B cell (primary cell): ENCODE results near the gene PRPF39. TPM values are rescaled to one million over a fixed set of nuclear protein-coding genes. Genes with fewer than 3 reads are reported as not detected.

Experiments used
- ATAC-seq: fragments of 200-7000 bp; cut with Tn5 transposase; one replicate; pipeline ENCODE4 v1.10.0; 2021; ENCODE audit warnings: low read depth, mild to moderate bottlenecking, moderate number of reproducible peaks, moderate library complexity
- CTCF ChIA-PET: fragments of 350-600 bp; sonication (Branson Sonifier 250); formaldehyde crosslinking; loops from one replicate; lab custom pipeline; 2021; ENCODE audit warnings: antibody characterized with exemption, inconsistent platforms; lab: Charles Lee
- POLR2A ChIA-PET: fragments of 350-600 bp; sonication (Branson Sonifier 250); formaldehyde crosslinking; loops from one replicate; lab custom pipeline; 2021; ENCODE audit warnings: antibody characterized with exemption; lab: Charles Lee
- DNase-seq: peaks from one replicate; pipeline ENCODE4 v3.0.0; 2013
- H2AFZ ChIP-seq: 2 replicates; pipeline ENCODE4 v1.6.1; 2012; ENCODE audit warnings: mild to moderate bottlenecking, low read depth, low read length; ENCODE audit not compliant: insufficient read depth, poor library complexity, severe bottlenecking
- H3K27ac ChIP-seq, 2 donors: 1 replicate in 1 of 2; 2 replicates in 1 of 2; pipeline ENCODE4 v1.5.1; 2012 to 2013; ENCODE audit warnings: low read length in 2 of 2, mild to moderate bottlenecking in 2 of 2, moderate library complexity in 1 of 2
- H3K27me3 ChIP-seq, 4 experiments: fragments of 200-600 bp in 1 of 4; sonication (generic) in 1 of 4; replicated peaks in 1 of 4; 1 replicate in 2 of 4; 2 replicates in 2 of 4; pipeline versions ENCODE4 v1.6.1 to v1.7.0; 2013 to 2016; ENCODE audit warnings: low read length in 3 of 4, mild to moderate bottlenecking in 2 of 4, mixed read lengths in 1 of 4, moderate library complexity in 1 of 4; ENCODE audit not compliant: insufficient read depth in 4 of 4, control insufficient read depth in 3 of 4; ENCODE audit errors: control extremely low read depth in 1 of 4
- H3K36me3 ChIP-seq, 2 experiments: replicated peaks in 1 of 2; 1 replicate in 1 of 2; 2 replicates in 1 of 2; pipeline versions ENCODE4 v1.6.1 to v1.7.1; 2013; ENCODE audit warnings: low read length in 1 of 2; ENCODE audit not compliant: insufficient read depth in 2 of 2, control insufficient read depth in 1 of 2; ENCODE audit errors: control extremely low read depth in 1 of 2, extremely low read depth in 1 of 2
- H3K4me1 ChIP-seq, 2 donors: fragments of 200-600 bp in 1 of 2; sonication (generic) in 1 of 2; 1 replicate in 1 of 2; 2 replicates in 1 of 2; pipeline versions ENCODE4 v1.5.1 to v1.6.1; 2013 to 2017; ENCODE audit warnings: low read length in 2 of 2; ENCODE audit not compliant: control insufficient read depth in 2 of 2, insufficient read depth in 2 of 2
- H3K4me2 ChIP-seq: replicated peaks from 2 replicates; pipeline ENCODE3; 2012; ENCODE audit warnings: mild to moderate bottlenecking, low read depth, low read length; ENCODE audit not compliant: poor library complexity, severe bottlenecking
- H3K4me3 ChIP-seq, 5 experiments: fragments of 200-600 bp in 1 of 5; sonication (generic) in 1 of 5; 1 replicate in 3 of 5; 2 replicates in 2 of 5; pipeline versions ENCODE4 v1.5.1 to v1.7.0; 2011 to 2016; ENCODE audit warnings: low read length in 4 of 5, mild to moderate bottlenecking in 4 of 5, low read depth in 2 of 5, control low read depth in 1 of 5, moderate library complexity in 1 of 5; ENCODE audit not compliant: insufficient read depth in 1 of 5; ENCODE audit errors: control extremely low read depth in 1 of 5, extremely low read depth in 1 of 5
- H3K79me2 ChIP-seq: fragments of 200-600 bp; sonication (generic); one replicate; pipeline ENCODE4 v1.6.0; 2016; ENCODE audit warnings: low read length; ENCODE audit not compliant: control insufficient read depth, insufficient read depth
- H3K9ac ChIP-seq: fragments of 200-600 bp; sonication (generic); 2 replicates; pipeline ENCODE4 v1.6.1; 2017; ENCODE audit warnings: mild to moderate bottlenecking, low read length, moderate library complexity
- H3K9me3 ChIP-seq, 3 donors: one replicate each; pipeline versions ENCODE4 v1.6.1 to v1.7.1; 2013; ENCODE audit warnings: low read length in 2 of 3; ENCODE audit not compliant: control insufficient read depth in 2 of 3, insufficient read depth in 1 of 3; ENCODE audit errors: control extremely low read depth in 1 of 3
- H4K20me1 ChIP-seq: 2 replicates; pipeline ENCODE4 v1.6.0; 2012; ENCODE audit warnings: mild to moderate bottlenecking, low read length; ENCODE audit not compliant: insufficient read depth, control insufficient read depth, poor library complexity, severe bottlenecking
- H3K27ac Mint-ChIP-seq: one replicate; pipeline ENCODE4 v1.8.0; 2021; ENCODE audit warnings: mixed read lengths
- H3K27me3 Mint-ChIP-seq: one replicate; pipeline ENCODE4 v1.8.0; 2021; ENCODE audit warnings: mixed read lengths
- H3K4me1 Mint-ChIP-seq: one replicate; pipeline ENCODE4 v1.8.0; 2021; ENCODE audit warnings: mixed read lengths
- H3K4me3 Mint-ChIP-seq: one replicate; pipeline ENCODE4 v1.8.0; 2021; ENCODE audit warnings: mixed read lengths
- H3K9me3 Mint-ChIP-seq: one replicate; pipeline ENCODE4 v1.8.0; 2022; ENCODE audit warnings: mixed read lengths; ENCODE audit not compliant: insufficient read depth
- EZH2 ChIP-seq: IDR thresholded peaks from 2 replicates; pipeline ENCODE4 v1.6.1; 2012; ENCODE audit warnings: borderline replicate concordance, low read depth, mild to moderate bottlenecking, moderate library complexity, low read length; ENCODE audit not compliant: insufficient read depth, poor library complexity, severe bottlenecking
- WGBS: methylation state at CpG from one replicate; pipeline ENCODE4 v1.1.5; 2013; ENCODE audit warnings: missing lambda C conversion rate; ENCODE audit not compliant: insufficient coverage; 5-methylcytosine and 5-hydroxymethylcytosine counted together
- intact Hi-C: fragments of 100-400 bp; cut with micrococcal nuclease; formaldehyde crosslinking; loops from one replicate; pipeline ENCODE4 v1.10.0; 2022
- polyA plus RNA-seq: library from polyadenylated mRNA; depleted of rRNA; stranded (reverse); fragments of >200 nt; gene quantifications from 2 replicates; pipeline ENCODE4 v1.2.3, GENCODE V29; 2012
- total RNA-seq, 2 donors: library from RNA; stranded (reverse); fragments of 120-200 nt in 1 of 2; gene quantifications; 1 replicate in 1 of 2; 2 replicates in 1 of 2; pipeline versions ENCODE4 v1.2.3 to v1.2.4, GENCODE V29; 2013 to 2022
- TF ChIP-seq, protein P1 (sequence below): fragments of 200-600 bp; IDR thresholded peaks from one replicate; pipeline ENCODE4 v1.8.0; 2022; ENCODE audit warnings: antibody characterized with exemption, mild to moderate bottlenecking

The PRPF39 gene
- total and polyA plus RNA-seq, 2 donors (not counting 1 experiment from before 2014, with no cell fraction given): 64.8 to 72.7 TPM

DNA sequence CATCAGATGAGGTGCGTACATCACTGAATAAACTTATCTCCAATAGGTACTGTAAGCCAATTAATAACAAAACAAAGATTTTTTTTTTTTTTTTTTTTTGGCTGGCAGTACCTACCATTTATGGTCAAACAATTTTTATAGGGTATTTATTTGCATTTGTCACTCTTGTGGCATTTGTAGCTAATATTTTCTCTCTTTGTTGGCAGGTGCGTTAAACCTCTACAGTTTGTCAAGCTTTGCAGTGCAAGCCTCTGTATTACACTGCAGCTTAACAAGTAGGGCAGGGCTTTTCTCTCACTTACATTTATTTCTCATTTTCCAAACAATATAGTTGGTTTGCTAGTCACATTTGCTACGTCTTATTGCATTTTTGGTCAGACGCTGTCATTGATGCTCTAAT lies 12.3 kb downstream of the PRPF39 start:
- no peak for TF ChIP-seq EZH2
- TF ChIP-seq, protein P1, sequence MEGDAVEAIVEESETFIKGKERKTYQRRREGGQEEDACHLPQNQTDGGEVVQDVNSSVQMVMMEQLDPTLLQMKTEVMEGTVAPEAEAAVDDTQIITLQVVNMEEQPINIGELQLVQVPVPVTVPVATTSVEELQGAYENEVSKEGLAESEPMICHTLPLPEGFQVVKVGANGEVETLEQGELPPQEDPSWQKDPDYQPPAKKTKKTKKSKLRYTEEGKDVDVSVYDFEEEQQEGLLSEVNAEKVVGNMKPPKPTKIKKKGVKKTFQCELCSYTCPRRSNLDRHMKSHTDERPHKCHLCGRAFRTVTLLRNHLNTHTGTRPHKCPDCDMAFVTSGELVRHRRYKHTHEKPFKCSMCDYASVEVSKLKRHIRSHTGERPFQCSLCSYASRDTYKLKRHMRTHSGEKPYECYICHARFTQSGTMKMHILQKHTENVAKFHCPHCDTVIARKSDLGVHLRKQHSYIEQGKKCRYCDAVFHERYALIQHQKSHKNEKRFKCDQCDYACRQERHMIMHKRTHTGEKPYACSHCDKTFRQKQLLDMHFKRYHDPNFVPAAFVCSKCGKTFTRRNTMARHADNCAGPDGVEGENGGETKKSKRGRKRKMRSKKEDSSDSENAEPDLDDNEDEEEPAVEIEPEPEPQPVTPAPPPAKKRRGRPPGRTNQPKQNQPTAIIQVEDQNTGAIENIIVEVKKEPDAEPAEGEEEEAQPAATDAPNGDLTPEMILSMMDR: no peak
- 100% methylated on average over 2 of the region's 4 CpGs for WGBS
- ChIA-PET CTCF (interaction anchor here (1.6 kb wide), 1 partner anchor 174 kb away, joined by 3 read pairs; no protein-coding TSS in a partner anchor), POLR2A (no interaction called here)
- no peaks in the 10 kb centered on the region for H3K4me1 Mint-ChIP-seq
- Histone ChIP-seq H3K4me2 (no peak overlapping the region), H3K36me3 (peaks cover 10 to 50% of the 10 kb centered on the region in 2 experiments), H3K27me3 (no peaks in the 10 kb centered on the region), H2AFZ (no peak overlapping the region), H3K9me3 (no peaks in the 10 kb centered on the region), H3K9ac (no peak overlapping the region), H3K4me1 (no peaks in the 10 kb centered on the region), H3K79me2 (peaks cover 46% of the 10 kb centered on the region), H3K27ac (no peak overlapping the region), H4K20me1 (peaks cover 17% of the 10 kb centered on the region), H3K4me3 (no peak overlapping the region)
- no peaks in the 10 kb centered on the region for H3K27me3 Mint-ChIP-seq
- no peak for ATAC-seq
- no peak for DNase-seq
- no peaks in the 10 kb centered on the region for H3K9me3 Mint-ChIP-seq
- H3K4me3 Mint-ChIP-seq: no peak overlapping the region
- intact Hi-C loops: loop anchor here (5.0 kb wide), 1 partner anchor 36 kb away; the partner anchor contains the start of gene FKBP3
- H3K27ac Mint-ChIP-seq: no peak overlapping the region

DNA sequence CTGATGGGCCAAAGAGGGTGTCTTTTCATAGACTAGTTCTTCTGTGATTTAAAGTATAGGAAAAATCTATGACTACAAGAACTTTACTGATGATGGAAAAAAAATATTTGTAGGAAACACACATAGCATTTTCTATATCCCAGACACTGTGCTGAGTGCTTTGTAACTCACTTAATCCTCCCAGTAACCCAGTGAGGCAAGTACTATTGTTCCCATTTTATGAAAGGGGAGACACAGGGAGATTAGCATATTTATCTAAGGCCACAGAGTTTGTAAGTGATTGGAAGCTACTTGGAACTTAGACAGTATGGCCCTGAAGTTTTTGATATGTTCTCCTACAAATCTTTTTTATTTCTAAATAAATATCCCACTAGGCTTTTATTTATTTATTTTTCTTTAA lies 19.9 kb downstream of the PRPF39 start:
- no peak overlapping the region for H3K4me2 ChIP-seq
- no peaks in the 10 kb centered on the region for H3K9me3 ChIP-seq
- no peak overlapping the region for H3K27ac ChIP-seq
- no peaks in the 10 kb centered on the region for H3K27me3 Mint-ChIP-seq
- ATAC-seq (no peak), DNase-seq (no peak)
- no peak overlapping the region for H3K27ac Mint-ChIP-seq
- H3K27me3 ChIP-seq: no peaks in the 10 kb centered on the region
- H3K4me3 ChIP-seq: no peak overlapping the region
- H3K9me3 Mint-ChIP-seq: no peaks in the 10 kb centered on the region
- no peak overlapping the region for H2AFZ ChIP-seq
- POLR2A ChIA-PET: no interaction called here
- no peak overlapping the region for H3K9ac ChIP-seq
- H3K79me2 ChIP-seq: peaks cover 4% of the 10 kb centered on the region
- CTCF ChIA-PET: no interaction called here
- no peak for TF ChIP-seq EZH2
- TF ChIP-seq, protein P1: no peak
- H3K4me1 ChIP-seq: no peaks in the 10 kb centered on the region
- no peak overlapping the region for H3K4me3 Mint-ChIP-seq
- no peaks in the 10 kb centered on the region for H4K20me1 ChIP-seq
- no peaks in the 10 kb centered on the region for H3K4me1 Mint-ChIP-seq
- H3K36me3 ChIP-seq: peaks cover 14 to 48% of the 10 kb centered on the region in 2 experiments
- intact Hi-C loops: no loop called here
